Calu3 (cell line): ENCODE data around the gene SPAAR. TPM values are rescaled to one million over a fixed set of nuclear protein-coding genes. Genes with fewer than 3 reads are reported as not detected.

Experiments used
- BruUV-seq: library from RNA; stranded (reverse); fragments of 400-500 nt; replicated peaks from 2 replicates; lab custom pipeline; 2021; lab: Mats Ljungman, UMichigan
- CTCF ChIA-PET: fragments of 300-600 bp; sonication (Branson Sonifier 250); formaldehyde crosslinking; loops from one replicate; lab custom pipeline; 2022; ENCODE audit warnings: antibody characterized with exemption; lab: Charles Lee
- DNase-seq: peaks from one replicate; pipeline ENCODE4 v3.0.0; 2022
- H3K27ac Mint-ChIP-seq: one replicate; pipeline ENCODE4 v1.8.0; 2022; ENCODE audit warnings: mixed read lengths; ENCODE audit not compliant: unreplicated experiment
- H3K27me3 Mint-ChIP-seq: one replicate; pipeline ENCODE4 v1.8.0; 2022; ENCODE audit warnings: mixed read lengths; ENCODE audit not compliant: unreplicated experiment
- H3K36me3 Mint-ChIP-seq: one replicate; pipeline ENCODE4 v1.8.0; 2022; ENCODE audit warnings: mild to moderate bottlenecking, moderate library complexity, mixed read lengths; ENCODE audit not compliant: insufficient read depth, unreplicated experiment
- H3K4me1 Mint-ChIP-seq: one replicate; pipeline ENCODE4 v1.8.0; 2022; ENCODE audit warnings: mild to moderate bottlenecking, low read depth, mixed read lengths; ENCODE audit not compliant: unreplicated experiment
- H3K4me3 Mint-ChIP-seq: one replicate; pipeline ENCODE4 v1.8.0; 2022; ENCODE audit warnings: mild to moderate bottlenecking, low read depth, moderate library complexity, mixed read lengths; ENCODE audit not compliant: unreplicated experiment
- H3K9me3 Mint-ChIP-seq: one replicate; pipeline ENCODE4 v1.8.0; 2022; ENCODE audit warnings: low read depth, mixed read lengths; ENCODE audit not compliant: unreplicated experiment
- intact Hi-C: fragments of 100-400 bp; cut with micrococcal nuclease; formaldehyde crosslinking; loops from one replicate; pipeline ENCODE4 v1.10.0; 2022; ENCODE audit not compliant: unreplicated experiment
- total RNA-seq: library from RNA; stranded (reverse); gene quantifications from 2 replicates; pipeline ENCODE4 v1.2.3, GENCODE V29; 2022
- TF ChIP-seq, protein P1 (sequence below): fragments of 200-600 bp; IDR thresholded peaks from one replicate; pipeline ENCODE4 v1.8.0; 2022; ENCODE audit warnings: antibody characterized with exemption; ENCODE audit not compliant: unreplicated experiment

The SPAAR gene
- total RNA-seq, 1 experiment from 2014 or later: not detected

- BruUV-seq: no TSS peak
- TF ChIP-seq, protein P1, sequence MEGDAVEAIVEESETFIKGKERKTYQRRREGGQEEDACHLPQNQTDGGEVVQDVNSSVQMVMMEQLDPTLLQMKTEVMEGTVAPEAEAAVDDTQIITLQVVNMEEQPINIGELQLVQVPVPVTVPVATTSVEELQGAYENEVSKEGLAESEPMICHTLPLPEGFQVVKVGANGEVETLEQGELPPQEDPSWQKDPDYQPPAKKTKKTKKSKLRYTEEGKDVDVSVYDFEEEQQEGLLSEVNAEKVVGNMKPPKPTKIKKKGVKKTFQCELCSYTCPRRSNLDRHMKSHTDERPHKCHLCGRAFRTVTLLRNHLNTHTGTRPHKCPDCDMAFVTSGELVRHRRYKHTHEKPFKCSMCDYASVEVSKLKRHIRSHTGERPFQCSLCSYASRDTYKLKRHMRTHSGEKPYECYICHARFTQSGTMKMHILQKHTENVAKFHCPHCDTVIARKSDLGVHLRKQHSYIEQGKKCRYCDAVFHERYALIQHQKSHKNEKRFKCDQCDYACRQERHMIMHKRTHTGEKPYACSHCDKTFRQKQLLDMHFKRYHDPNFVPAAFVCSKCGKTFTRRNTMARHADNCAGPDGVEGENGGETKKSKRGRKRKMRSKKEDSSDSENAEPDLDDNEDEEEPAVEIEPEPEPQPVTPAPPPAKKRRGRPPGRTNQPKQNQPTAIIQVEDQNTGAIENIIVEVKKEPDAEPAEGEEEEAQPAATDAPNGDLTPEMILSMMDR: no peak
Observed at GRCh38 chr9:35928591-35929452, 19.5 kb downstream of the SPAAR start.

GRCh38 chr9:35929453-35929718, 20.1 kb downstream of the SPAAR start:
- BruUV-seq: no TSS peak
- peaks cover 17% of the 10 kb centered on the region for H3K27me3 Mint-ChIP-seq
- no peak for DNase-seq
- CTCF ChIA-PET: no interaction called here
- TF ChIP-seq, protein P1: no peak
- no peak overlapping the region for H3K27ac Mint-ChIP-seq
- H3K4me1 Mint-ChIP-seq: no peaks in the 10 kb centered on the region
- intact Hi-C loops: no loop called here
- H3K4me3 Mint-ChIP-seq: no peak overlapping the region
- no peaks in the 10 kb centered on the region for H3K9me3 Mint-ChIP-seq
- no peaks in the 10 kb centered on the region for H3K36me3 Mint-ChIP-seq

More at GRCh38 chr9:35928591-35929452, 19.5 kb downstream of the SPAAR start:
- H3K27ac Mint-ChIP-seq: no peak overlapping the region
- H3K4me1 Mint-ChIP-seq: no peaks in the 10 kb centered on the region
- H3K36me3 Mint-ChIP-seq: no peaks in the 10 kb centered on the region
- H3K4me3 Mint-ChIP-seq: no peak overlapping the region
- CTCF ChIA-PET: no interaction called here
- intact Hi-C loops: no loop called here
- no peak for DNase-seq
- no peaks in the 10 kb centered on the region for H3K9me3 Mint-ChIP-seq
- H3K27me3 Mint-ChIP-seq: peaks cover 17% of the 10 kb centered on the region

- no peak for DNase-seq
- H3K4me1 Mint-ChIP-seq: no peaks in the 10 kb centered on the region
- no TSS peak for BruUV-seq
- intact Hi-C loops: no loop called here
- H3K27ac Mint-ChIP-seq: no peak overlapping the region
- no peak overlapping the region for H3K4me3 Mint-ChIP-seq
- no peaks in the 10 kb centered on the region for H3K36me3 Mint-ChIP-seq
- CTCF ChIA-PET: no interaction called here
- TF ChIP-seq, protein P1: no peak
- no peaks in the 10 kb centered on the region for H3K9me3 Mint-ChIP-seq
- H3K27me3 Mint-ChIP-seq: peaks cover 17% of the 10 kb centered on the region
Observed at GRCh38 chr9:35930521-35930920, 21.2 kb downstream of the SPAAR start.

- no peak overlapping the region for H3K4me3 Mint-ChIP-seq
- H3K36me3 Mint-ChIP-seq: no peaks in the 10 kb centered on the region
- no peak overlapping the region for H3K27ac Mint-ChIP-seq
- TF ChIP-seq, protein P1: no peak
- H3K4me1 Mint-ChIP-seq: no peaks in the 10 kb centered on the region
- intact Hi-C loops: no loop called here
- DNase-seq: no peak
- no peaks in the 10 kb centered on the region for H3K9me3 Mint-ChIP-seq
- CTCF ChIA-PET: no interaction called here
- BruUV-seq: no TSS peak
- peaks cover 17% of the 10 kb centered on the region for H3K27me3 Mint-ChIP-seq
Observed at GRCh38 chr9:35930989-35931388, 21.7 kb downstream of the SPAAR start.
